Endothelial cell (in vitro differentiated cells): ENCODE data around the gene ABCB1. TPM values are rescaled to one million over a fixed set of nuclear protein-coding genes. Genes with fewer than 3 reads are reported as not detected.

Experiments
- DNase-seq: peaks from one replicate; pipeline ENCODE4 v3.0.0; 2021; ENCODE audit warnings: low spot score
- H3K27ac Mint-ChIP-seq: one replicate; pipeline ENCODE4 v1.8.0; 2021; ENCODE audit warnings: mixed read lengths, inconsistent platforms; ENCODE audit not compliant: unreplicated experiment
- H3K27me3 Mint-ChIP-seq: one replicate; pipeline ENCODE4 v1.8.0; 2021; ENCODE audit warnings: mild to moderate bottlenecking, moderate library complexity, mixed read lengths, inconsistent platforms; ENCODE audit not compliant: unreplicated experiment
- H3K36me3 Mint-ChIP-seq: one replicate; pipeline ENCODE4 v1.8.0; 2021; ENCODE audit warnings: mild to moderate bottlenecking, low read depth, mixed read lengths, inconsistent platforms; ENCODE audit not compliant: unreplicated experiment
- H3K4me1 Mint-ChIP-seq: one replicate; pipeline ENCODE4 v1.8.0; 2021; ENCODE audit warnings: mild to moderate bottlenecking, mixed read lengths, inconsistent platforms; ENCODE audit not compliant: unreplicated experiment
- H3K4me3 Mint-ChIP-seq: one replicate; pipeline ENCODE4 v1.8.0; 2021; ENCODE audit warnings: mild to moderate bottlenecking, mixed read lengths, inconsistent platforms; ENCODE audit not compliant: unreplicated experiment
- H3K9me3 Mint-ChIP-seq: one replicate; pipeline ENCODE4 v1.8.0; 2021; ENCODE audit warnings: mixed read lengths, inconsistent platforms; ENCODE audit not compliant: unreplicated experiment
- total RNA-seq: library from RNA; stranded (reverse); fragmentation: NEBNext Ultra II Directional; extraction: Animal tissue kit (Norgen Biotek cat#: 25700); gene quantifications from one replicate; pipeline ENCODE4 v1.2.1, GENCODE V29; 2021; ENCODE audit not compliant: unreplicated experiment
- TF ChIP-seq, protein P1 (sequence below): fragments of 200-600 bp; sonication (generic); IDR thresholded peaks from one replicate; pipeline ENCODE4 v1.5.0; 2021; ENCODE audit warnings: antibody characterized with exemption; ENCODE audit not compliant: unreplicated experiment

Gene ABCB1
- total RNA-seq, 1 donor from 2014 or later = 1.0 TPM

DNA sequence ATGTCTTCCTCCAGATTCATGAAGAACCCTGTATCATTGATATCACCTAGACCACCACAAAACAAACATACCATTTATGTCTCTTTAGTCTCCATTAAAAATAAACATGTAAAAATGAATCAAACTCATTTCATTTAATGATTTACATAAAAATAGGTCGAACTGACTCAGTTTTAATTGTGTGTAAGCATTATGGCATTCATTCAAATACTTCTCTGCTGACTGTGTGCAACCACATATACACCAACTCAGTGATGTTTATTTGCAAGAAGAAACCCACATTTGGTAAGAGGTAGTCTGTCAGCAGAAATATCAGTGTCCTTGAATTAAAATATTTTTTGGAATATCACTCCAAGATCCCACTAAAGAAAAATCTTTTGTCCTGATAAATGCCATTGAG is 30.5 kb downstream of the ABCB1 start:
- H3K9me3 Mint-ChIP-seq = no peaks in the 10 kb centered on the region
- H3K27me3 Mint-ChIP-seq = no peaks in the 10 kb centered on the region
- TF ChIP-seq, protein P1, sequence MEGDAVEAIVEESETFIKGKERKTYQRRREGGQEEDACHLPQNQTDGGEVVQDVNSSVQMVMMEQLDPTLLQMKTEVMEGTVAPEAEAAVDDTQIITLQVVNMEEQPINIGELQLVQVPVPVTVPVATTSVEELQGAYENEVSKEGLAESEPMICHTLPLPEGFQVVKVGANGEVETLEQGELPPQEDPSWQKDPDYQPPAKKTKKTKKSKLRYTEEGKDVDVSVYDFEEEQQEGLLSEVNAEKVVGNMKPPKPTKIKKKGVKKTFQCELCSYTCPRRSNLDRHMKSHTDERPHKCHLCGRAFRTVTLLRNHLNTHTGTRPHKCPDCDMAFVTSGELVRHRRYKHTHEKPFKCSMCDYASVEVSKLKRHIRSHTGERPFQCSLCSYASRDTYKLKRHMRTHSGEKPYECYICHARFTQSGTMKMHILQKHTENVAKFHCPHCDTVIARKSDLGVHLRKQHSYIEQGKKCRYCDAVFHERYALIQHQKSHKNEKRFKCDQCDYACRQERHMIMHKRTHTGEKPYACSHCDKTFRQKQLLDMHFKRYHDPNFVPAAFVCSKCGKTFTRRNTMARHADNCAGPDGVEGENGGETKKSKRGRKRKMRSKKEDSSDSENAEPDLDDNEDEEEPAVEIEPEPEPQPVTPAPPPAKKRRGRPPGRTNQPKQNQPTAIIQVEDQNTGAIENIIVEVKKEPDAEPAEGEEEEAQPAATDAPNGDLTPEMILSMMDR = no peak
- no peak overlapping the region for H3K27ac Mint-ChIP-seq
- H3K4me3 Mint-ChIP-seq = no peak overlapping the region
- H3K4me1 Mint-ChIP-seq = no peaks in the 10 kb centered on the region
- DNase-seq = no peak
- H3K36me3 Mint-ChIP-seq = no peaks in the 10 kb centered on the region

DNA sequence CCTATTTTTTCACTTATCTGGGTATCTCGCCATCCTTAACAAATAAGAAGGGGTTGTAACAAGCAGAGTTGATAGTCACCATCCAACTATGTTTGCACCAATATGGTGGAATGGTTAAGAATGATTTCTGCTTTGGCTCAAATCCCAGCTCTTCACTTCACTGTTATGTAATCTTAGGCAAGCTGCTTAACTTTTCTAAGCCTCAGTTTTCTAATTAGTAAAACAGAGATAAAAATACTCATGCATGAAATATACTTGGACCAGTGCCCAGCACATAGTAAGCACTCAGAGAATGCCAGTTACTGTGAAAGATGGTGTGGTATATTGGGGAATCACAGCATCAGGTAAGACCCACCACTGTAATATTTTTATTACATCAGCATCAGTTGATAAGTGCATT is 33.6 kb downstream of the ABCB1 start:
- TF ChIP-seq, protein P1 = no peak
- Mint-ChIP-seq H3K4me3 (no peak overlapping the region), H3K4me1 (no peaks in the 10 kb centered on the region), H3K36me3 (no peaks in the 10 kb centered on the region), H3K27ac (no peak overlapping the region), H3K27me3 (no peaks in the 10 kb centered on the region), H3K9me3 (no peaks in the 10 kb centered on the region)
- no peak for DNase-seq

DNA sequence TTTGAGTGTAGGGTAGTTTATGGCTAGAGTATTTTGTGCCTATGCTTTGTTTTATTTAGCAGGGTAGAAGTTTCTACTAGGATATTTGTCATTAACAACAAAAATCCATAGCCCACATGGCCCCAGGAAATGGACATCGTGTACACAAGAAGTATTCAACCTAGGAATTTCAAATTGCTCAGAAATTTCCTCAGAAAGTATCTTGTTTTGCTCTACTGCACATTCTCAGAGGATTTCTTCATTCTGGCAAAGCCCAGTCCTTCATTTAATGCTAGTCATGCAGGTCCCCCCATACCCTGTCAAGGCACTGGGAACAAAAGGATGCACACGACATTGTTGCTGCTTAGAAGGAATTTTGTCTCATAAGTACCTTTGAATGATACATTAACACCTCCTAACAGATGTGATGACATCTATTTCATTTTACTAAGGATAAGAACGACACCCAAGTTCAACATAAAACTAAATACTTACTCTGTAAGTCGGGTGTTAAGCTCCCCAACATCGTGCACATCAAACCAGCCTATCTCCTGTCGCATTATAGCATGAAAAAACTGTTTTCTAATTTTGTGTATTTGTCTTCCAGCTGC is 34.3 kb downstream of the ABCB1 start:
- no peak for DNase-seq
- H3K27me3 Mint-ChIP-seq = no peaks in the 10 kb centered on the region
- TF ChIP-seq, protein P1 = no peak
- no peaks in the 10 kb centered on the region for H3K36me3 Mint-ChIP-seq
- H3K4me1 Mint-ChIP-seq = no peaks in the 10 kb centered on the region
- no peaks in the 10 kb centered on the region for H3K9me3 Mint-ChIP-seq
- no peak overlapping the region for H3K4me3 Mint-ChIP-seq
- H3K27ac Mint-ChIP-seq = no peak overlapping the region

DNA sequence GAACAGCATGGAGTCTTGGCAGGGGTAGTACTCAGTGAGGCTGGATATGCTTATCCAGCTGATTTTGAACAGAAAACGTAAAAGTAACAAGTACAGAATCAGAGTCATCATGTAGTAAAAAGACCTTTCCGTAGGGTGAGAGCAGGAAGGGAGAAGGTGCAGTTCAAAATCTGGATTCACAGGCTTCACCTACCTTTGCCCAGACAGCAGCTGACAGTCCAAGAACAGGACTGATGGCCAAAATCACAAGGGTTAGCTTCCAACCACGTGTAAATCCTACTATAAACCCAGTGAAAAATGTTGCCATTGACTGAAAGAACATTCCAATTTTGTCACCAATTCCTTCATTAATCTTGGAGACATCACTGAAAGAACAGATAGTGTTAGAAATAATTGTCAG is 34.8 kb downstream of the ABCB1 start:
- H3K36me3 Mint-ChIP-seq = no peaks in the 10 kb centered on the region
- H3K27ac Mint-ChIP-seq = no peak overlapping the region
- no peak overlapping the region for H3K4me3 Mint-ChIP-seq
- H3K9me3 Mint-ChIP-seq = no peaks in the 10 kb centered on the region
- no peaks in the 10 kb centered on the region for H3K4me1 Mint-ChIP-seq
- TF ChIP-seq, protein P1 = no peak
- no peaks in the 10 kb centered on the region for H3K27me3 Mint-ChIP-seq
- no peak for DNase-seq

- Mint-ChIP-seq H3K36me3 (no peaks in the 10 kb centered on the region), H3K4me1 (no peaks in the 10 kb centered on the region)
These were observed 36.3 kb downstream of the ABCB1 start for GRCh38 chr7:87564296-87564963.

More at GRCh38 chr7:87564296-87564963, 36.3 kb downstream of the ABCB1 start:
- H3K4me3 Mint-ChIP-seq = no peak overlapping the region
- H3K9me3 Mint-ChIP-seq = no peaks in the 10 kb centered on the region
- TF ChIP-seq, protein P1 = no peak
- no peak overlapping the region for H3K27ac Mint-ChIP-seq
- DNase-seq = peak; percentile 24
- H3K27me3 Mint-ChIP-seq = no peaks in the 10 kb centered on the region
